Tongue (tissue), 3 donors: ENCODE results near the gene CGB8. TPM values are rescaled to one million over a fixed set of nuclear protein-coding genes. Genes with fewer than 3 reads are reported as not detected.

Experiments used
- DNase-seq: peaks from one replicate; pipeline ENCODE4 v3.0.0-alpha.2; 2015
- small RNA-seq: library from RNA; depleted of rRNA; stranded (forward); fragments of <200 nt; gene quantifications from one replicate; pipeline ENCODE3, GENCODE V24; 2014; ENCODE audit warnings: low replicate concordance
- total RNA-seq: library from RNA; depleted of rRNA; stranded (reverse); fragments of >200 nt; gene quantifications from one replicate; pipeline ENCODE4 v1.2.3, GENCODE V29; 2014

CGB8 gene
- total RNA-seq, 1 donor from 2014 or later, result not detected

GRCh38 chr19:49006905-49007304, 42.0 kb downstream of the CGB8 start:
- DNase-seq, result no peak

- DNase-seq, result no peak
Observed at GRCh38 chr19:49004964-49005614, 43.8 kb downstream of the CGB8 start.

GRCh38 chr19:49004133-49004532, 44.8 kb downstream of the CGB8 start:
- no peak for DNase-seq

GRCh38 chr19:48999481-49000325, 49.2 kb downstream of the CGB8 start:
- DNase-seq, result peak; percentile 74

- DNase-seq, result no peak
Observed at GRCh38 chr19:48997972-48998371, 50.9 kb downstream of the CGB8 start.

Small RNA genes within 50 kb of the gene (small RNA-seq; reads per million reads assigned to genes)
- gene MIR6798 (0.05 reads per million), gene RN7SL708P (not detected)

Other genes with a start within 250 kb of the CGB8 start
- gene BCAT2, start 238.1 kb downstream of the CGB8 start, total RNA-seq, result 23.1 TPM
- gene HSD17B14, start 212.6 kb downstream of the CGB8 start, total RNA-seq, result 1.2 TPM
- gene PLEKHA4, start 180.5 kb downstream of the CGB8 start, total RNA-seq, result 18.1 TPM
- gene PPP1R15A, start 176.7 kb downstream of the CGB8 start, total RNA-seq, result 64.0 TPM
- gene TULP2, start 150.4 kb downstream of the CGB8 start, total RNA-seq, result not detected
- 154 TPM for gene NUCB1, start 148.8 kb downstream of the CGB8 start, total RNA-seq
- not detected for gene DHDH, start 115.4 kb downstream of the CGB8 start, total RNA-seq
- gene BAX, start 94.2 kb downstream of the CGB8 start, total RNA-seq, result 22.1 TPM
- 430 TPM for gene FTL, start 83.8 kb downstream of the CGB8 start, total RNA-seq
- 88.6 TPM for gene GYS1, start 55.8 kb downstream of the CGB8 start, total RNA-seq
- 96.6 TPM for gene RUVBL2, start 55.2 kb downstream of the CGB8 start, total RNA-seq
- gene LHB, start 32.0 kb downstream of the CGB8 start, total RNA-seq, result not detected
- gene CGB3, start 24.8 kb downstream of the CGB8 start, total RNA-seq, result not detected
- not detected for gene CGB2, start 17.2 kb downstream of the CGB8 start, total RNA-seq
- not detected for gene CGB1, start 12.2 kb downstream of the CGB8 start, total RNA-seq
- not detected for gene CGB5, start 5.3 kb downstream of the CGB8 start, total RNA-seq
- 0.21 TPM for gene CGB7, start 8.6 kb upstream of the CGB8 start, total RNA-seq
- gene NTF4, start 15.7 kb upstream of the CGB8 start, total RNA-seq, result 6.5 TPM
- 15.7 TPM for gene KCNA7, start 23.6 kb upstream of the CGB8 start, total RNA-seq
- 150 TPM for gene SNRNP70, start 36.3 kb upstream of the CGB8 start, total RNA-seq
- gene LIN7B, start 65.3 kb upstream of the CGB8 start, total RNA-seq, result 6.1 TPM
- gene C19orf73, start 70.0 kb upstream of the CGB8 start, total RNA-seq, result 0.51 TPM
- gene PPFIA3, start 70.4 kb upstream of the CGB8 start, total RNA-seq, result 9.7 TPM
- 154 TPM for gene HRC, start 106.3 kb upstream of the CGB8 start, total RNA-seq
- 28.2 TPM for gene TRPM4, start 108.7 kb upstream of the CGB8 start, total RNA-seq